ENCODE data around the gene VCL. TPM values are rescaled to one million over a fixed set of nuclear protein-coding genes. Genes with fewer than 3 reads are reported as not detected.

The VCL gene
- total and polyA plus RNA-seq, 9 of the 15 experiments (the other 6 are each of a cell fraction or from before 2014, with no cell fraction given): 29.8 to 186 (median 76.4) TPM

DNA sequence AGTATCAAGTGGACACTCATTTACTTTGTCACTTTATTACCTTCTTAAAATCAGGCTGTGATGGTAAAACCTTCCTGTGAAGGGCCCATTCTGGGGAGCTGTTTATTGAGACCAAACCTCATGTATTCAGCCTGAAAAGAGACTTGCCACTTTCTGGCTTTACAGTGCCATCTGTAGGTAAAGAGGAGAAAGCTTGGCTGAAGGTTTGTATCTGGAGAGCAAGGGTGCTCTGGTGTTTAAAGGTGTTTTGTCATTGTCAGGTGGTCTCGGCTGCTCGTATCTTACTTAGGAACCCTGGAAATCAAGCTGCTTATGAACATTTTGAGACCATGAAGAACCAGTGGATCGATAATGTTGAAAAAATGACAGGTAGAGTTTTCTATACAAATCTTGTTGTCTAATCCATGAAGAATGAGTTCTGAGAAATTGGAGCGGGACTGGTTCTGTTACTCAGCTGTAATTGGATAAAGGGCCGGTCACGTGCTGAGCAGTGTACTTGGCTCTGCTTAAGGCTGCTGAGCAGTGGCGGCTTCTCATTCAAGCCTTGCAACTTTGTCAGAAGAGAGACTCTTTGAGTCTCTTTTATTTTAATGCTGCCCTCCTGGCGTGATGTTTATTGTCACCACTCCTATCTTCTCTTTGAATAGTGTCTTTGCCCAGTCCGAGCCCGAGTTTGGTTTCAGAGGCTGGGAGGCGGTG is 105.8 kb downstream of the VCL start (continued):
- TF ChIP-seq, protein P1, sequence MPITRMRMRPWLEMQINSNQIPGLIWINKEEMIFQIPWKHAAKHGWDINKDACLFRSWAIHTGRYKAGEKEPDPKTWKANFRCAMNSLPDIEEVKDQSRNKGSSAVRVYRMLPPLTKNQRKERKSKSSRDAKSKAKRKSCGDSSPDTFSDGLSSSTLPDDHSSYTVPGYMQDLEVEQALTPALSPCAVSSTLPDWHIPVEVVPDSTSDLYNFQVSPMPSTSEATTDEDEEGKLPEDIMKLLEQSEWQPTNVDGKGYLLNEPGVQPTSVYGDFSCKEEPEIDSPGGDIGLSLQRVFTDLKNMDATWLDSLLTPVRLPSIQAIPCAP (CRISPR knock-in tag; IDR thresholded peaks at IDR 0.05; ENCODE audit: borderline replicate concordance): no peak
- TF ChIP-seq ZFPM2 (CRISPR knock-in tag; IDR thresholded peaks at IDR 0.05) (no peak), HDGF (IDR thresholded peaks at IDR 0.05) (no peak)
- TF ChIP-seq, protein P2, sequence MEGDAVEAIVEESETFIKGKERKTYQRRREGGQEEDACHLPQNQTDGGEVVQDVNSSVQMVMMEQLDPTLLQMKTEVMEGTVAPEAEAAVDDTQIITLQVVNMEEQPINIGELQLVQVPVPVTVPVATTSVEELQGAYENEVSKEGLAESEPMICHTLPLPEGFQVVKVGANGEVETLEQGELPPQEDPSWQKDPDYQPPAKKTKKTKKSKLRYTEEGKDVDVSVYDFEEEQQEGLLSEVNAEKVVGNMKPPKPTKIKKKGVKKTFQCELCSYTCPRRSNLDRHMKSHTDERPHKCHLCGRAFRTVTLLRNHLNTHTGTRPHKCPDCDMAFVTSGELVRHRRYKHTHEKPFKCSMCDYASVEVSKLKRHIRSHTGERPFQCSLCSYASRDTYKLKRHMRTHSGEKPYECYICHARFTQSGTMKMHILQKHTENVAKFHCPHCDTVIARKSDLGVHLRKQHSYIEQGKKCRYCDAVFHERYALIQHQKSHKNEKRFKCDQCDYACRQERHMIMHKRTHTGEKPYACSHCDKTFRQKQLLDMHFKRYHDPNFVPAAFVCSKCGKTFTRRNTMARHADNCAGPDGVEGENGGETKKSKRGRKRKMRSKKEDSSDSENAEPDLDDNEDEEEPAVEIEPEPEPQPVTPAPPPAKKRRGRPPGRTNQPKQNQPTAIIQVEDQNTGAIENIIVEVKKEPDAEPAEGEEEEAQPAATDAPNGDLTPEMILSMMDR (IDR thresholded peaks at IDR 0.05 in 2 of 3, conservative IDR thresholded peaks at IDR 0.05 in 1 of 3; ENCODE audit: insufficient read depth in 2 of 3, low read depth in 1 of 3, low read length in 3 of 3): peak; percentile 41 to 60 (median 48); a peak in 5 of 6 replicates
- TF ChIP-seq, protein P3, sequence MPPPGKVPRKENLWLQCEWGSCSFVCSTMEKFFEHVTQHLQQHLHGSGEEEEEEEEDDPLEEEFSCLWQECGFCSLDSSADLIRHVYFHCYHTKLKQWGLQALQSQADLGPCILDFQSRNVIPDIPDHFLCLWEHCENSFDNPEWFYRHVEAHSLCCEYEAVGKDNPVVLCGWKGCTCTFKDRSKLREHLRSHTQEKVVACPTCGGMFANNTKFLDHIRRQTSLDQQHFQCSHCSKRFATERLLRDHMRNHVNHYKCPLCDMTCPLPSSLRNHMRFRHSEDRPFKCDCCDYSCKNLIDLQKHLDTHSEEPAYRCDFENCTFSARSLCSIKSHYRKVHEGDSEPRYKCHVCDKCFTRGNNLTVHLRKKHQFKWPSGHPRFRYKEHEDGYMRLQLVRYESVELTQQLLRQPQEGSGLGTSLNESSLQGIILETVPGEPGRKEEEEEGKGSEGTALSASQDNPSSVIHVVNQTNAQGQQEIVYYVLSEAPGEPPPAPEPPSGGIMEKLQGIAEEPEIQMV (tag; conservative IDR thresholded peaks at IDR 0.05; ENCODE audit: low read depth): no peak

Measured in K562 (cell line).